Measurements from ENCODE around the gene EEIG2. TPM values are rescaled to one million over a fixed set of nuclear protein-coding genes. Genes with fewer than 3 reads are reported as not detected.
A peak's percentile ranks its signal among the peaks of the same experiment; 100 is the strongest.

The EEIG2 gene
- total and polyA plus RNA-seq, 2 donors (not counting 1 experiment from before 2014, with no cell fraction given), result 4.4 to 13.6 TPM

DNA sequence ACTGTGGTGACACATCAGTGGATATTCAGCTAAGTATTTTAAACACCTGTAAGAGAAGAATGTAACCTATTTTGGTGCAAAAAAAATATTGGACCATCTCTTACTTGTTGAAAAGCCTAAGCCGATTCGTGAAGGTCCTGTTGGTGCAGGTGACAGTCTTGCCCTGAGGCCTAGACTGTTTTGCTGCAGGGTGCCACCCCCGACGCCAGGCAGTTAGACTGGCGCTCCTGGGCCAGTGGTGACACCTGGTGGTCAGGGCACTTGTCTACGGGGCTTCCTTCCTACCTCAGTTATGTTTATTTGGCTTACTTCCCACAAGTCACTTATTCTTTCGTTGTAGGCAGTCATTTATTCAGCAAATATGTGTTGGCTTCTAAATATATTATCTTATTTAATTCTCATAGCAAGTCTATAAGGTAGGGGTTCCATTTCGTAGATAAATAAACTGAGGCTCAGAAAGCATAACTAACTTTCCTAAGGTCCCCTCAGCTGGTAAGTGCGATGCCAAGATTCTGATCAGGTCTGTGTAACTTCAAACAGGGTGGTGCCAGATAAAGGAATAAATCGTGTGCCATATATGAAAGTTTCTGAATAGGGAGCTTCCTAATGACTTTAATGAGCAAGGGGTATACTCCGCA lies 1.9 kb downstream of the EEIG2 start:
- peaks cover 29% of the 10 kb centered on the region for H3K4me1 Mint-ChIP-seq
- peak overlapping the region; percentile 73 for H3K9ac ChIP-seq (ENCODE audit: low read length)
- H3K79me2 ChIP-seq (ENCODE audit: control insufficient read depth, insufficient read depth, low read length), result peaks cover 61% of the 10 kb centered on the region
- CTCF ChIA-PET, result interaction anchor here (1.0 to 12.1 kb wide), 22 partner anchors 8 to 362 kb away, joined by 3 to 325 read pairs (median 10); partner anchors contain the start of genes PRPF38B and SLC25A24
- WGBS (ENCODE audit: insufficient coverage), result 20% methylated on average over 5 of the region's 11 CpGs
- no peaks in the 10 kb centered on the region for H3K27me3 Mint-ChIP-seq
- no peaks in the 10 kb centered on the region for H3K9me3 ChIP-seq (ENCODE audit: control extremely low read depth in 1 of 3, control insufficient read depth in 2 of 3, insufficient read depth in 1 of 3, low read length in 2 of 3)
- ATAC-seq (ENCODE audit: low read depth) (peak; percentile 40), DNase-seq (peak; percentile 88)
- H3K4me2 ChIP-seq (replicated peaks; ENCODE audit: low read depth, low read length, poor library complexity, severe bottlenecking), result peak overlapping the region; percentile 71
- no peaks in the 10 kb centered on the region for H3K27me3 ChIP-seq (replicated peaks in 1 of 4; ENCODE audit: control extremely low read depth in 1 of 4, control insufficient read depth in 3 of 4, insufficient read depth in 4 of 4, low read length in 3 of 4)
- H2AFZ ChIP-seq (ENCODE audit: insufficient read depth, low read depth, low read length, poor library complexity, severe bottlenecking), result no peak overlapping the region
- H3K4me3 Mint-ChIP-seq, result peak overlapping the region; percentile 68
- no peaks in the 10 kb centered on the region for H3K9me3 Mint-ChIP-seq (ENCODE audit: insufficient read depth)
- H3K27ac Mint-ChIP-seq, result no peak overlapping the region
- peak overlapping the region in 1 of 5 experiments; percentile 74 for H3K4me3 ChIP-seq (ENCODE audit: control extremely low read depth in 1 of 5, extremely low read depth in 1 of 5, insufficient read depth in 1 of 5, low read depth in 2 of 5, low read length in 4 of 5)
- H3K27ac ChIP-seq (ENCODE audit: low read length in 2 of 2), result no peak overlapping the region
- H4K20me1 ChIP-seq (ENCODE audit: control insufficient read depth, insufficient read depth, low read length, poor library complexity, severe bottlenecking), result peaks cover 35% of the 10 kb centered on the region
- POLR2A ChIA-PET, result no interaction called here
- TF ChIP-seq, protein P1, sequence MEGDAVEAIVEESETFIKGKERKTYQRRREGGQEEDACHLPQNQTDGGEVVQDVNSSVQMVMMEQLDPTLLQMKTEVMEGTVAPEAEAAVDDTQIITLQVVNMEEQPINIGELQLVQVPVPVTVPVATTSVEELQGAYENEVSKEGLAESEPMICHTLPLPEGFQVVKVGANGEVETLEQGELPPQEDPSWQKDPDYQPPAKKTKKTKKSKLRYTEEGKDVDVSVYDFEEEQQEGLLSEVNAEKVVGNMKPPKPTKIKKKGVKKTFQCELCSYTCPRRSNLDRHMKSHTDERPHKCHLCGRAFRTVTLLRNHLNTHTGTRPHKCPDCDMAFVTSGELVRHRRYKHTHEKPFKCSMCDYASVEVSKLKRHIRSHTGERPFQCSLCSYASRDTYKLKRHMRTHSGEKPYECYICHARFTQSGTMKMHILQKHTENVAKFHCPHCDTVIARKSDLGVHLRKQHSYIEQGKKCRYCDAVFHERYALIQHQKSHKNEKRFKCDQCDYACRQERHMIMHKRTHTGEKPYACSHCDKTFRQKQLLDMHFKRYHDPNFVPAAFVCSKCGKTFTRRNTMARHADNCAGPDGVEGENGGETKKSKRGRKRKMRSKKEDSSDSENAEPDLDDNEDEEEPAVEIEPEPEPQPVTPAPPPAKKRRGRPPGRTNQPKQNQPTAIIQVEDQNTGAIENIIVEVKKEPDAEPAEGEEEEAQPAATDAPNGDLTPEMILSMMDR (IDR thresholded peaks at IDR 0.05), result peak; percentile 90
- no peak for TF ChIP-seq EZH2 (IDR thresholded peaks at IDR 0.05; ENCODE audit: borderline replicate concordance, insufficient read depth, low read depth, low read length, poor library complexity, severe bottlenecking)
- H3K4me1 ChIP-seq (ENCODE audit: control insufficient read depth in 2 of 2, insufficient read depth in 2 of 2, low read length in 2 of 2), result peaks cover 46 to 49% of the 10 kb centered on the region in 2 donors
- H3K36me3 ChIP-seq (replicated peaks in 1 of 2; ENCODE audit: control extremely low read depth in 1 of 2, control insufficient read depth in 1 of 2, extremely low read depth in 1 of 2, insufficient read depth in 2 of 2, low read length in 1 of 2), result no peaks in the 10 kb centered on the region
- intact Hi-C loops (cut with micrococcal nuclease), result loop anchor here (1.0 to 10.0 kb wide), 8 partner anchors 50 to 780 kb away; partner anchors contain the start of genes HENMT1, PRPF38B, STXBP3 and WDR47

DNA sequence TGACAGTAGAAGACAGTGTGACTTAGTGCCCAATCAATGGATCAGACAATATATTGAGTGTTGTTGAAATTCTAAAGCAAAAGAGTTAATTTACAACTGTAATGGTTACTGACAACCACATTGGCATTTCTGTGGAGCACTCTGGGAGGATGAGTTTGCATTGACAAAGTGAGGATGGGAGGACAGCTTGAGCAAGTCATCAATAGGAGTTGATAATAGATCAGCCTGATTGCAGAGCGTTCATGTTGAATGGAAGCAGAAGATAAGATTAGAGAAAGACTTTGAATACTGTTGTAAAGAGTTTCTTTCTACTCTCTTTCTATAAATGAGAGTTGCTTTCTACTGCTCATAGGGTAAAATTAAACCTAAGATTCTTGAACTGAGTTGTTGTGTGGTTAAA lies 3.9 kb downstream of the EEIG2 start:
- H3K79me2 ChIP-seq (ENCODE audit: control insufficient read depth, insufficient read depth, low read length), result peaks cover 76% of the 10 kb centered on the region
- no peaks in the 10 kb centered on the region for H3K9me3 Mint-ChIP-seq (ENCODE audit: insufficient read depth)
- WGBS (ENCODE audit: insufficient coverage), result 100% methylated on average over 1 of the region's 1 CpG

More for the DNA sequence above, 3.9 kb downstream of the EEIG2 start:
- CTCF ChIA-PET, result interaction anchor here (12.1 kb wide), 1 partner anchor 51 kb away, joined by 325 read pairs; no protein-coding TSS in a partner anchor
- no peak for TF ChIP-seq EZH2 (IDR thresholded peaks at IDR 0.05; ENCODE audit: borderline replicate concordance, insufficient read depth, low read depth, low read length, poor library complexity, severe bottlenecking)
- TF ChIP-seq, protein P1 (IDR thresholded peaks at IDR 0.05), result no peak
- H2AFZ ChIP-seq (ENCODE audit: insufficient read depth, low read depth, low read length, poor library complexity, severe bottlenecking), result no peak overlapping the region
- no peak overlapping the region for H3K4me2 ChIP-seq (replicated peaks; ENCODE audit: low read depth, low read length, poor library complexity, severe bottlenecking)
- no peak overlapping the region for H3K27ac Mint-ChIP-seq
- no peak overlapping the region for H3K27ac ChIP-seq (ENCODE audit: low read length in 2 of 2)
- no peak for ATAC-seq (ENCODE audit: low read depth)
- no peak for DNase-seq
- H3K4me3 ChIP-seq (ENCODE audit: control extremely low read depth in 1 of 5, extremely low read depth in 1 of 5, insufficient read depth in 1 of 5, low read depth in 2 of 5, low read length in 4 of 5), result no peak overlapping the region
- POLR2A ChIA-PET, result no interaction called here
- intact Hi-C loops (cut with micrococcal nuclease), result loop anchor here (5.0 to 10.0 kb wide), 3 partner anchors 367 to 782 kb away; partner anchors contain the start of gene WDR47
- H3K4me3 Mint-ChIP-seq, result no peak overlapping the region
- H3K4me1 ChIP-seq (ENCODE audit: control insufficient read depth in 2 of 2, insufficient read depth in 2 of 2, low read length in 2 of 2), result peaks cover 26 to 29% of the 10 kb centered on the region in 2 donors
- H3K9ac ChIP-seq (ENCODE audit: low read length), result no peak overlapping the region
- peaks cover 31% of the 10 kb centered on the region for H3K4me1 Mint-ChIP-seq
- H3K27me3 Mint-ChIP-seq, result no peaks in the 10 kb centered on the region
- peaks cover 41% of the 10 kb centered on the region for H4K20me1 ChIP-seq (ENCODE audit: control insufficient read depth, insufficient read depth, low read length, poor library complexity, severe bottlenecking)
- no peaks in the 10 kb centered on the region for H3K36me3 ChIP-seq (replicated peaks in 1 of 2; ENCODE audit: control extremely low read depth in 1 of 2, control insufficient read depth in 1 of 2, extremely low read depth in 1 of 2, insufficient read depth in 2 of 2, low read length in 1 of 2)
- H3K9me3 ChIP-seq (ENCODE audit: control extremely low read depth in 1 of 3, control insufficient read depth in 2 of 3, insufficient read depth in 1 of 3, low read length in 2 of 3), result no peaks in the 10 kb centered on the region
- no peaks in the 10 kb centered on the region for H3K27me3 ChIP-seq (replicated peaks in 1 of 4; ENCODE audit: control extremely low read depth in 1 of 4, control insufficient read depth in 3 of 4, insufficient read depth in 4 of 4, low read length in 3 of 4)
